Inflammatory macrophage treated with lipopolysaccharide for 1 hour (primary cell): ENCODE results near the gene SGMS2.

Experiments
- DNase-seq, 2 donors: peaks; one replicate each; pipeline ENCODE4 v3.0.0-alpha.2; 2020 to 2022

SGMS2 gene

GRCh38 chr4:107870916-107871786 is 46.4 kb downstream of the SGMS2 start:
- no peak for DNase-seq

- DNase-seq, result no peak
These were observed 49.3 kb downstream of the SGMS2 start for GRCh38 chr4:107874024-107874423.

GRCh38 chr4:107876099-107876498 is 51.4 kb downstream of the SGMS2 start:
- DNase-seq, result no peak

- DNase-seq, result no peak
These were observed 52.6 kb downstream of the SGMS2 start for GRCh38 chr4:107877361-107877760.

- DNase-seq, result no peak
These were observed 61.1 kb downstream of the SGMS2 start for GRCh38 chr4:107885865-107886264.

GRCh38 chr4:107888237-107888636 is 63.5 kb downstream of the SGMS2 start:
- no peak for DNase-seq

GRCh38 chr4:107890779-107891178 is 66.0 kb downstream of the SGMS2 start:
- DNase-seq, result no peak

GRCh38 chr4:107891299-107891698 is 66.6 kb downstream of the SGMS2 start:
- no peak for DNase-seq

- no peak for DNase-seq
These were observed 68.7 kb downstream of the SGMS2 start for GRCh38 chr4:107893171-107894137.

- DNase-seq, result no peak
These were observed 69.4 kb downstream of the SGMS2 start for GRCh38 chr4:107894138-107894603.

GRCh38 chr4:107896158-107896645 is 71.5 kb downstream of the SGMS2 start:
- no peak for DNase-seq

GRCh38 chr4:107896646-107897045 is 71.9 kb downstream of the SGMS2 start:
- DNase-seq, result no peak

- DNase-seq, result no peak
These were observed 73.1 kb downstream of the SGMS2 start for GRCh38 chr4:107897823-107898222.

GRCh38 chr4:107900067-107900466 is 75.3 kb downstream of the SGMS2 start:
- no peak for DNase-seq

GRCh38 chr4:107900508-107900907 is 75.8 kb downstream of the SGMS2 start:
- DNase-seq, result no peak

GRCh38 chr4:107901213-107901934 is 76.6 kb downstream of the SGMS2 start:
- DNase-seq, result no peak

GRCh38 chr4:107902715-107903114 is 78.0 kb downstream of the SGMS2 start:
- DNase-seq, result no peak

GRCh38 chr4:107905082-107905481 is 80.3 kb downstream of the SGMS2 start:
- peak in 1 of 2 donors; percentile 23 for DNase-seq

- no peak for DNase-seq
These were observed 81.8 kb downstream of the SGMS2 start for GRCh38 chr4:107906458-107907100.

- no peak for DNase-seq
These were observed 83.6 kb downstream of the SGMS2 start for GRCh38 chr4:107908377-107908776.

- DNase-seq, result peak; percentile 68 to 92
These were observed 88.7 kb downstream of the SGMS2 start for GRCh38 chr4:107913283-107913899.

GRCh38 chr4:107915220-107915619 is 90.5 kb downstream of the SGMS2 start:
- DNase-seq, result no peak
